Activated CD4-positive, CD25-positive, alpha-beta regulatory T cell treated with anti-CD3 and anti-CD28 coated beads, Interleukin-2, amount 50 U/mL, for 24 hours (primary cell): ENCODE measurements around the gene C1RL.

ENCODE experiments used
- ATAC-seq, 2 donors: fragments of 150-1000 bp; cut with Tn5 transposase; one replicate each; pipeline ENCODE4 v1.10.0; 2021; ENCODE audit warnings: mild to moderate bottlenecking in 1 of 2, moderate library complexity in 1 of 2

The C1RL gene

GRCh38 chr12:7091660-7092228 lies 17.3 kb downstream of the C1RL start:
- no peak for ATAC-seq

DNA sequence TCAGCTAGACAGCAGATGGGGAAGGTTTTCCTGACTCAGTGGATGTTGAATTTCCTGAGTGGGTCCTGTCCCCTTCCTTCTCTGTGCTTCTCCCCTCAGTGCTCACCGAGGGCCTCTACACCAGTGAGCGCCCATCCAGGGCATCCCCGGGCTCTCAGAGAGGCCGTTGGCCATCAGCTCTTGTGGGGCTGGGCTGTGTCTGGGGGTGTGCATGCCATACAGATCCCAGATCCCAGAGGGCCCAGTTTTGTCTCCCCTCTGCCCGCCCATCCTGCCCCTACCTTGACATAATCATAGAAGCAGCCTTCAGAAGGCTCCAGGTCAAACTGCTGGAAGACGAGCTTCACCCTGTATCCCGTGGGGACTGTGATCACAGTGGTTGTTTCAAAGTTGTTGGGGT lies 17.8 kb downstream of the C1RL start:
- no peak for ATAC-seq

DNA sequence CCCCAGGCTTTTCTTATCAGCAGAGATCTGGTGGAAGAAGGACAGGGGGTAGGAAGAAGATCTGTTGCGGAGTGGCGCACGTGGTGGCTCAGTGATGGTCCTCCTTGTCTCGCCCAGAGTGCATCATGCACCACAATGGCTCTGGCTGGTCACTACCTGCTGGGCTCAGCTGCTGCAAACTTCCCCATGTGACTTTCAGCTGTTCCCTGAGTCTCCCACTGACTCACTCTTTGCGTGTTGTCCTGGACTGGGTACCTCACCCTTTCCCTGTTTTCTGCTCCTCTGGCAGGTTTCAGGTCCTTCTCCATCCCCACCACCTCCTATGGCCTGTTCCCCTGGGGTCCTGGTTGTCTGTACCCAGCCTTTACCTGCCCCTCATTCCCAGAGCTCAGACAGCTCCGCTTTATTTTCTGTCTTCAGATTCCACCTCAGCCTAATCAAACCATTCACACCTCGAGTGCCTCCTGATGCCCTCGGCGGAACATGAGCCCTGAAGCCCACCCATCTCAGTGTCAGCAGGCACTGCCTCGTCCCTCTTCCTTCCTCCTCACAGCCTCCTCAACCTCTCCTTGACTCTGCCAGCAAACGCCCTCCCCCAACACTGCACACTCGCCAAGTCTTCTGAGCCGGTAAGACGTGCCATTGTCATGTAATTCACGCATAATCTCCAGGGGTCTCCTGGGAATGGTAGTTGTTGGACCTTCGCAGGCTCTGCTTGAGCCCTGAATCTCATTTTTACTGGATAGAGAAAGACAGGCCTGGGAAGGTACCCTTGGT lies 18.6 kb downstream of the C1RL start:
- no peak for ATAC-seq

DNA sequence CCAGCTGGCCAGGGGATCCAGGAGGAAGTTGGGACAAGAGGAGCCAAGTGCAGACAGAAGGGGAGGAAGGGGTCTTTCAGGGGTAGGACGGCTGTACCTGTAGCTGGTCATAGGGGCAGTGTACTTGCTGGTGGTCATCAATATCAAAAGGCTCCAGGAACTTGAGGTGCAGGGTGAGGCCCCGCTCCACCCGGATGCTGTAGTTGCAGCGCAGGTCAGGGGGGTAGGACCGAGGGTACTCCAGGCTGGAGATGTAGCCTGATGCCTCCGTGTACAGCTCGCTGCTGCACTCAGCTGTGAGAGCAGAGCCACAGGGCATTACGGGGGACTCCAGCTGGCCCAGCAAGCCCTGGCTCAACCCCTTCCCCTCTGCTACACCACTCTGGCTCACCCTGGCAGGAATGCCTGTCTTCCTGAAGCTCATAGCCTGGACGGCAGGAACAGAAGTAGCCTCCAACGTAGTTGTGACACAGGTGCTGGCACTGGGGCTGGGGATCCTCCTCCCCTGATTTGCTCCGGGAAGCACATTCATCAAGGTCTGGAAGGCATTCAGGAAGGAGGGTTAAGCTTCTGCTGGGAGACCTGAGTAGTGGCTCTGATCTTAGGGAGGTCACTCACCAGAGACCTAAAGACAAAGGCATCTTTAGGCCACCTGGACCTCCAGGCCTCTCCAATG lies 19.7 kb downstream of the C1RL start:
- no peak for ATAC-seq

DNA sequence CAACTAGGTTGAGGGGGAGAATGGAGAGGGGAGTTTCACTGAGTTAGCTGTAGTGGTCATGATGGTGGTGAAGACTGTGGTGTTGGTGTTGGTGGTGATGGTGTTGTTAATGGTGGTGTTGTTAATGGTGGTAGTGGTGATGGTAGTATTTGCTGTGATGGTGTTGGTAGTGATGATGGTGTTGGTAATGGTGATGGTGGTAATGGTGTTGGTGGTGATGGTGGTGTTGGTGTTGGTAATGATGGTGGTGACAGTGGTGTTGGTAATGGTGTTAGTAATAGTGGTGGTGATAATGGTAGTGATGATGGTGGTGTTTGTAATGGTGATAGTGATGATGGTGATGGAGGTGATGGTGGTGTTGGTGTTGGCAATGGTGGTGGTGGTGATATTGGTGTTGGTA lies 25.9 kb downstream of the C1RL start:
- ATAC-seq = no peak

GRCh38 chr12:7081037-7081436 lies 28.0 kb downstream of the C1RL start:
- no peak for ATAC-seq

GRCh38 chr12:7079826-7080125 lies 29.2 kb downstream of the C1RL start:
- ATAC-seq = no peak

DNA sequence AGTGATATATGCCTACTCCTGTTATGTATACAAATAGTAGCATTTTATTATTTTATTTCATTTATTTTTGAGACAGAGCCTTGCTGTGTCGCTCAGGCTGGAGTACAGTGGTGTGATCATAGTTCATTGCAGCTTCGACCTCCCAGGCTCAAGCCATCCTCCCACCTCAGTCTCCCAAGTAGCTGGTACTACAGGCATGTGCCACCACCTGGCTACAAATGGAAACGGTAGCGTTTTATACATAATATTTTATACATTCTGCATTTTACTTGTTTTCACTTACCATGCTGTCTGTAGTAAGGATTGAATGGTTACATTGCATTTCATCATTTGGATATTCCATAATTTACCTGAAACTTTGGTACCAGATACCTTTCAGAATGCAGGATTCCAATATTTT lies 30.9 kb downstream of the C1RL start:
- no peak for ATAC-seq

- ATAC-seq = no peak
Observed at GRCh38 chr12:7076493-7076892, 32.5 kb downstream of the C1RL start.

- ATAC-seq = no peak
Observed at GRCh38 chr12:7075939-7076338, 33.1 kb downstream of the C1RL start.

- ATAC-seq = no peak
Observed at GRCh38 chr12:7075518-7075917, 33.5 kb downstream of the C1RL start.

DNA sequence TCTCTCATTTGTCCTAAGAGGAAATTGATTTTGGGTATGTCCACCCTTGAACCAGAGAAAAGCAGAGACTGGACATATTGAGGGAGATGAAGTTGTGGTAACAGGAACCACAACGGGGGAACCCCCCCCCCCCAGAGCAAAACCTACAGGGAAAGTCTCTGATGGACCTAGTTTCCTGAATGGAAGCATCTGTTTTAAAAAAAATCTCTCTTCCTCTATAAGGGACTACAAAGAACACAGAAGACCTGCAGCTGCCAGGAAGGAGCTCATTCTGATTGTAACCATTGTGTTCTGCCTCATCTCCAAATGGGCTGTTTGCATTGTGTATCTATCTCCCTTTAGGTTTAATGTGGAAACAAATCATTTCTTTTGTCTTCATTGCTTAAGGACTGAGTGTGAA lies 35.1 kb downstream of the C1RL start:
- ATAC-seq = no peak

- no peak for ATAC-seq
Observed at GRCh38 chr12:7072554-7072953, 36.5 kb downstream of the C1RL start.

DNA sequence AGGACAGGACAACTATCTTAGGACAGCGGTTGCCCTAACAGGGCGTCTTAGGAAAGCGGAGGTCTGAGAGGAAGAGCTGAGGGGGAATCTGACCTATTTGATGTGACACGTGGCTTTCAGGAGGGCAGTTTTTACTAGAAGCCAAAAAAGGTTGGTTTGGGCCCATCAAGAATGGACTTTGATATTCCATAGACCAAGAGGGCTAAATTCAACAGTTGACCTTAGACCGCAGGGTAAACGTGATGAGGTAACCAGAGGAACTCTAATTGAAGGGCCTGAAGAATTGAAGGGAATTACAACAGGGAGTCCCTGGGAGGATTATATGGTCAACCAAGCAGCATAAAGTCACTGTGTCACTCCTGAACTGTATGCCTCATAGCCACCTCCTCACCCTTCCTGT lies 37.0 kb downstream of the C1RL start:
- ATAC-seq = no peak

- no peak for ATAC-seq
Observed at GRCh38 chr12:7069386-7069785, 39.6 kb downstream of the C1RL start.

DNA sequence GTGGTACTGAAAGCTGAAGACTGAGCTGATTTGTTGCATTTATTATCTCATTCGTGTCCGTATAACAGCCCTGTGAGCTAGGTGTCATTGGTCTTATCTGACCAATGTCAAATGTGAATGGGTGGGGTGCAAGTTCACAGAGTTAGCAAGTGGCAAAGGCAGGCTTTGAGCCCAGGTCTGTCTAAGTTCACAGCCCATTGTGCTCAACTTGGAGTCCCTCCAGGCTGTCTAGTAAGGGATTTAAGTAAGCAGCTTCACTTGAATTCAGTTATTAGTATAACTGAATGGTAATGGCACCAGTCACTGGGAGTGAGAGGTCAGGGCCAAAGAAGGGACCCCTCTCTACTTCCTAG lies 40.0 kb downstream of the C1RL start:
- ATAC-seq = no peak

- ATAC-seq = no peak
Observed at GRCh38 chr12:7068240-7068993, 40.6 kb downstream of the C1RL start.

DNA sequence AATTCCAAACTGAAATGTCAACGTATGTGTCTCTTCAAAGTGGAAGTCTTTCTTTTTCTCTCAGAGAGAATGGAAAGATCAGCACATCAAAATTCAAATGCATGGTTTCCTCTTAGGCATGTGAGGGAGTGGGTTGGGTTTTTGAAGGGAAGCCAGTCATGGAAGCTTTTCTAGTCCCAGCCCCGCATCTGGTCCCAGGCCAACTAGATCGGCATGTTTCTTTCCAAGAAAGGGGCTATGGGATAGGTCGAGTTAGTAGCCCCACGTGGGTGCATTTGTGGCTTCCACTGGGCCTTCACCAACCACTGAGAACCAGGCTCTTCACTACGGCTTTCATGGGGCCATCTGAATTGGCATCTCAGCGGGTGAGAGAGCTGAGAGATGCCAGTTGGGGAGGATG lies 41.9 kb downstream of the C1RL start:
- ATAC-seq = no peak

DNA sequence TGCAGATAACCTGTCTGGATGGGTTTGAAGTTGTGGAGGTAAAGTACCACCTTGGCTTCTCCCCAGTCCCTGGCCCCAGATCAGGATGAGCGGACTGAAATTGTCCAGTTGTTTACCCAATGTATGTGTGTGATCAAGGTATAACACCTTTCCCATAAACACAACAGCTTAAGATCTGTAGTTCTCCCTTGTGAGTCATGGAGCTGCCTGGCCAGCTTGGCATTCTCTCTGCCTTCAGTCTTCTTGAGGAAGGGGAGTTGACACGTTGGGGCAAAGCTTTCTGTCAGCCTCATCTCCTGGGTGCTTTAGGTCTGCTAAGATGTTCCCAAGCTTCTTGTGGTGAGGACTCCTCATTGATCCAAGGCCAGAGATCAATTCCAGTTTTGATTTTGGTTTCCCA lies 42.4 kb downstream of the C1RL start:
- ATAC-seq = no peak

- ATAC-seq = no peak
Observed at GRCh38 chr12:7065073-7065623, 43.9 kb downstream of the C1RL start.

DNA sequence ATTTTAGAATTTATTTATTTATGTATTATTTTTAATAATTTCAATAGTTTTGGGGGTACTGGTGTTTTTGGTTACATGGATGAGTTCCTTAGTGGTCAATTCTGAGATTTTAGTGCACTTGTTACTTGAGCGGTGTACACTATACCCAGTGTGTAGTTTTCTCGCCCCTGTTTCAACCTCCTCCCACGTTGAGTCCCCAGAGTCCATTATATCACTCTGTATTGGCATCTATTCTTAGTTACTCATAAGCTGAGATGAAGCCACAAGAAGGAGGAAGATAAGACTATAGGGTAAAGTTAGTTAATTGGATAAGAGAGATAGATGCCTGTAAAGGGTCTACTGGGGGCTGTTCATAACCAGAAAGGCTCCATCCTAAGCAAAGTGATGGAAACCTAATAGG lies 44.5 kb downstream of the C1RL start:
- no peak for ATAC-seq

DNA sequence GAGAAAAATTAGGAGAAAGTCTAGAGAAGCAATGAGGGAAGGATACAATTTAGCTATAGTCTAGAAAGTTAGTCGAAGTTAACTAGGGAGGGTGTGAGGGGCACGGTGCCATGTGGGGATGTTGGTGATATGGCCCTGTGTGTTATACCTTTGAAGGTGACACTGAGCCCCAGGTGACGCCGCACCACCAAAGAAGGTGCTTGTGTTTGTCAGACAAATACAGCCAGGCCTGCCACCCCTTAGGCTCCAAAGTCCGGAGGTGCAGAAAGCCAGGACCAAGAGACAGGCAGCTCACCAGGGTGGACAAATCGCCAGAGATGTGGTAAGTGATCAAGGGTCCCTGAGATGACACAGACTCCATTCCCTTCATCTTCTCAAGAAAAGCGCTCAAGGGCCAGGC lies 47.4 kb downstream of the C1RL start:
- ATAC-seq = no peak

GRCh38 chr12:7061138-7061537 lies 47.9 kb downstream of the C1RL start:
- ATAC-seq = no peak
